AG09319 (cell line): ENCODE measurements around the gene CACNA1S.

ENCODE experiments used
- DNase-seq: peaks from one replicate; pipeline ENCODE4 v3.0.0-alpha.2; 2010; ENCODE audit warnings: low read depth; ENCODE audit errors: extremely low read depth
- TF ChIP-seq, protein P1 (sequence below): IDR thresholded peaks from 2 replicates; pipeline ENCODE4 v1.5.1; 2011; ENCODE audit warnings: low read depth, mild to moderate bottlenecking, inconsistent platforms, low read length, moderate library complexity

The CACNA1S gene

GRCh38 chr1:201053155-201053860 is 58.9 kb downstream of the CACNA1S start:
- DNase-seq, result no peak
- TF ChIP-seq, protein P1, sequence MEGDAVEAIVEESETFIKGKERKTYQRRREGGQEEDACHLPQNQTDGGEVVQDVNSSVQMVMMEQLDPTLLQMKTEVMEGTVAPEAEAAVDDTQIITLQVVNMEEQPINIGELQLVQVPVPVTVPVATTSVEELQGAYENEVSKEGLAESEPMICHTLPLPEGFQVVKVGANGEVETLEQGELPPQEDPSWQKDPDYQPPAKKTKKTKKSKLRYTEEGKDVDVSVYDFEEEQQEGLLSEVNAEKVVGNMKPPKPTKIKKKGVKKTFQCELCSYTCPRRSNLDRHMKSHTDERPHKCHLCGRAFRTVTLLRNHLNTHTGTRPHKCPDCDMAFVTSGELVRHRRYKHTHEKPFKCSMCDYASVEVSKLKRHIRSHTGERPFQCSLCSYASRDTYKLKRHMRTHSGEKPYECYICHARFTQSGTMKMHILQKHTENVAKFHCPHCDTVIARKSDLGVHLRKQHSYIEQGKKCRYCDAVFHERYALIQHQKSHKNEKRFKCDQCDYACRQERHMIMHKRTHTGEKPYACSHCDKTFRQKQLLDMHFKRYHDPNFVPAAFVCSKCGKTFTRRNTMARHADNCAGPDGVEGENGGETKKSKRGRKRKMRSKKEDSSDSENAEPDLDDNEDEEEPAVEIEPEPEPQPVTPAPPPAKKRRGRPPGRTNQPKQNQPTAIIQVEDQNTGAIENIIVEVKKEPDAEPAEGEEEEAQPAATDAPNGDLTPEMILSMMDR, result no peak

- no peak for DNase-seq
- TF ChIP-seq, protein P1, result no peak
Measured at GRCh38 chr1:201051399-201051798, 60.8 kb downstream of the CACNA1S start.

DNA sequence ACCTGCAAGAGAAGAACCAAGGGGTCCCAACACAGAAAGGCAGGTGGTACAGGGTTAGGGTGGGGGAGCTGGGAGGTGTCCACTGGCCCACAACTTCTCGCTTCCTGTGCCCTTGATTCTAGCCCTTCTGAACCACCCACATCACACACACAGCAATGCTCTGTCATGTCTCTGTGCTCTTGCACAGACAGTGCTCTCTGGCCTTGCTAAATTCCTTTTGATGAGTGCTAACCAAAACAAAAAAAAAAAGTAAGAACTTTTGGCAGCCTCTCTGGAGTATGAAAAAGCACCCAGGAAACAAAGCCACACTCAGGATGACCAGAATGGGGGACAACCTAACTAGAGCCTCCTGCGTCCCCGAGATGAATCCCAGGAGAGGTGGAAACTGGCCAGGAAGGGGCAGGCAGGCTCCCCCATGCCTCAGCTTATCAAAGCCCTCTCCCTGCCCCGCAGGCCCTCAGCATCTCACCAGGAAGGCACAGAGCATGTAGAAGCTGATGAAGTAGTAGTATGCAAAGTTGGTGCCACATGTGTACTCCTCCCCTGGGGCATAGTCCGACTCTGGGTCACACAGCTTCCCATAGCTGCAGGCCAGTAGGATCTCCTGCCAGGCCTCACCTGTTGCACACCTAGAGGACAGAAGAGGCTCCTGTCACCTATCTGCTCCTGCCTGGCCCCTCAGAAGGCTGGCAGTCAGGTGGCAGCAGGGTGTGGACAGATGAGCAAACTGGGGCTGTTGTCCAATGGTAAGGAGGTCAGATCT is 61.5 kb downstream of the CACNA1S start:
- TF ChIP-seq, protein P1, result no peak
- no peak for DNase-seq

- DNase-seq, result no peak
Measured at GRCh38 chr1:201049248-201049831, 62.9 kb downstream of the CACNA1S start.

GRCh38 chr1:201048521-201048920 is 63.7 kb downstream of the CACNA1S start:
- no peak for DNase-seq
- TF ChIP-seq, protein P1, result no peak

More at GRCh38 chr1:201049248-201049831, 62.9 kb downstream of the CACNA1S start:
- TF ChIP-seq, protein P1, result no peak

GRCh38 chr1:201044119-201044518 is 68.1 kb downstream of the CACNA1S start:
- TF ChIP-seq, protein P1, result no peak
- no peak for DNase-seq
